Sigmoid colon (tissue), 7 donors: Measurements from ENCODE around the gene PLCD3. TPM values are rescaled to one million over a fixed set of nuclear protein-coding genes. Genes with fewer than 3 reads are reported as not detected.
A peak's percentile ranks its signal among the peaks of the same experiment; 100 is the strongest.

Experiments used
- DNase-seq: peaks from one replicate; pipeline ENCODE4 v3.0.0-alpha.2; 2019
- H3K27ac ChIP-seq, 4 donors: fragments of 200-600 bp; sonication (generic); one replicate each; pipeline ENCODE4 v1.5.1; 2016 to 2019; ENCODE audit warnings: mild to moderate bottlenecking in 1 of 4
- H3K27me3 ChIP-seq, 3 donors: fragments of 200-600 bp; sonication (generic); one replicate each; pipeline ENCODE4 v1.5.1; 2019; ENCODE audit warnings: mild to moderate bottlenecking in 1 of 3
- H3K36me3 ChIP-seq, 4 donors: fragments of 200-600 bp; sonication (generic); one replicate each; pipeline ENCODE4 v1.5.1; 2016 to 2019
- H3K4me1 ChIP-seq, 4 donors: fragments of 200-600 bp; sonication (generic); one replicate each; pipeline ENCODE4 v1.5.1; 2017 to 2019
- H3K4me3 ChIP-seq, 4 donors: fragments of 200-600 bp; sonication (generic); one replicate each; pipeline ENCODE4 v1.5.1; 2017 to 2019; ENCODE audit warnings: mild to moderate bottlenecking in 2 of 4, moderate library complexity in 1 of 4
- H3K9me3 ChIP-seq, 4 donors: fragments of 200-600 bp in 3 of 4; sonication (generic) in 3 of 4; one replicate each; pipeline versions ENCODE4 v1.5.1 to v1.6.1; 2013 to 2019
- CTCF ChIP-seq, 4 experiments: fragments of 450-650 bp in 3 of 4; fragments of 200-600 bp in 1 of 4; IDR thresholded peaks; one replicate each; pipeline ENCODE4 v1.5.1; 2016 to 2019; ENCODE audit warnings: antibody characterized with exemption in 4 of 4, mild to moderate bottlenecking in 3 of 4, moderate library complexity in 2 of 4
- EP300 ChIP-seq, 4 donors: sonication (generic); formaldehyde crosslinking; IDR thresholded peaks; one replicate each; pipeline ENCODE4 v1.6.1; 2017; ENCODE audit warnings: antibody characterized with exemption in 4 of 4
- POLR2A ChIP-seq, 2 donors: fragments of 450-650 bp; IDR thresholded peaks; one replicate each; pipeline ENCODE4 v1.6.1; 2016; ENCODE audit warnings: antibody characterized with exemption in 2 of 2, mild to moderate bottlenecking in 2 of 2, moderate library complexity in 2 of 2
- POLR2AphosphoS5 ChIP-seq, 4 donors: sonication (generic); formaldehyde crosslinking; IDR thresholded peaks; one replicate each; pipeline ENCODE4 v1.6.1; 2017; ENCODE audit warnings: antibody characterized with exemption in 4 of 4
- WGBS, 2 donors: extraction: QIAGEN DNeasy Blood & Tissue Kit; methylation state at CpG; one replicate each; pipeline ENCODE4 v1.1.7; 2013; 5-methylcytosine and 5-hydroxymethylcytosine counted together
- intact Hi-C: fragments of 100-400 bp; cut with DNase I; formaldehyde crosslinking; loops from one replicate; pipeline ENCODE4 v1.15.1; 2023
- polyA plus RNA-seq, 3 donors: library from polyadenylated mRNA; stranded (reverse); fragments of 200-250 nt; gene quantifications; one replicate each; pipeline ENCODE4 v1.2.3, GENCODE V29; 2013
- total RNA-seq, 4 donors: library from RNA; depleted of rRNA; stranded (reverse); fragments of >200 nt; gene quantifications; one replicate each; pipeline ENCODE4 v1.1.0, GENCODE V29; 2016
- donor health status: healthy with polysubstance abuse.
- donor health status: Bipolar disorder and iron deficiency.
- donor health status: healthy.

Gene PLCD3
- total and polyA plus RNA-seq, 7 donors: 27.4 to 274 (median 45.7) TPM

- H3K36me3 ChIP-seq: peaks cover 24 to 74% (median 51%) of the 10 kb centered on the region in 4 donors
- intact Hi-C loops: no loop called here
- no peak for DNase-seq
- H3K27me3 ChIP-seq: no peaks in the 10 kb centered on the region
- peaks cover 0 to 66% (median 54%) of the 10 kb centered on the region in 4 donors for H3K4me1 ChIP-seq
- peak overlapping the region in 3 of 4 donors; percentile 42 to 87 (median 84) for H3K27ac ChIP-seq
- H3K4me3 ChIP-seq: no peak overlapping the region
- 69 to 70% methylated on average over 9 of the region's 9 CpGs for WGBS, 2 donors
- TF ChIP-seq POLR2AphosphoS5 (IDR thresholded peaks at IDR 0.05) (no peak), EP300 (IDR thresholded peaks at IDR 0.05) (no peak), POLR2A (IDR thresholded peaks at IDR 0.05) (no peak), CTCF (IDR thresholded peaks at IDR 0.05) (no peak)
- H3K9me3 ChIP-seq: no peaks in the 10 kb centered on the region
Measured at GRCh38 chr17:45108051-45108450, 24.3 kb downstream of the PLCD3 start.

GRCh38 chr17:45107293-45108010 lies 24.9 kb downstream of the PLCD3 start:
- WGBS, 2 donors: 89 to 90% methylated on average over 13 of the region's 13 CpGs
- no peaks in the 10 kb centered on the region for H3K9me3 ChIP-seq
- TF ChIP-seq EP300 (IDR thresholded peaks at IDR 0.05) (no peak), POLR2AphosphoS5 (IDR thresholded peaks at IDR 0.05) (peak in 1 of 4 donors; percentile 6)
- peak overlapping the region in 3 of 4 donors; percentile 42 to 87 (median 84) for H3K27ac ChIP-seq
- H3K27me3 ChIP-seq: no peaks in the 10 kb centered on the region
- peaks cover 0 to 64% (median 54%) of the 10 kb centered on the region in 4 donors for H3K4me1 ChIP-seq
- DNase-seq: no peak
- no peak overlapping the region for H3K4me3 ChIP-seq
- peaks cover 28 to 74% (median 51%) of the 10 kb centered on the region in 4 donors for H3K36me3 ChIP-seq
- intact Hi-C loops: no loop called here

- intact Hi-C loops: no loop called here
Measured at GRCh38 chr17:45106582-45106981, 25.7 kb downstream of the PLCD3 start.

DNA sequence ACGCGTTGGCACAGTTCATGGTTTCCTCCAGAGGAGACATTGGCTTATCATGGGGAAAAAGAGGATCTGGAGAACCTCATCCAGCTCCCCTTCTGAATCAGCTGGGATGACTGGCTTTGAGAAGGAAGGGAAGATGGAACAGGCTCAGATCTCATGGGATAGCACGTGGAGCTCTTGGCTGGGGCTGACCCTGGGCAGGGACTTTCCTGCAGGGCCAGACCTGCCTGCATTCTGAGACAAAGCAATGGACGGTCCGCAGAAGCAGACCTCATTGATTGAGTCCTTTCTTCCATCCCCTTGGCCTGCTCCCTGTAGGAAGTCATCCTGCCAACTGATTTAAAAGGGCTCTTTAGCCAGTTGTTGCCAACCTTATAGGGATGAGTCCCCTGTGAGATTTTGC lies 26.2 kb downstream of the PLCD3 start:
- Histone ChIP-seq H3K4me3 (no peak overlapping the region), H3K4me1 (peaks cover 0 to 50% (median 41%) of the 10 kb centered on the region in 4 donors), H3K27ac (peak overlapping the region in 3 of 4 donors; percentile 27 to 87 (median 54)), H3K36me3 (peaks cover 28 to 81% (median 55%) of the 10 kb centered on the region in 4 donors), H3K9me3 (no peaks in the 10 kb centered on the region), H3K27me3 (no peaks in the 10 kb centered on the region)
- no peak for DNase-seq
- WGBS, 2 donors: 89 to 93% methylated on average over 5 of the region's 5 CpGs
- intact Hi-C loops: no loop called here
- no peak for TF ChIP-seq POLR2A (IDR thresholded peaks at IDR 0.05)
- TF ChIP-seq CTCF (IDR thresholded peaks at IDR 0.05): no peak
- peak in 1 of 4 donors; percentile 9 for TF ChIP-seq EP300 (IDR thresholded peaks at IDR 0.05)
- peak in 2 of 4 donors; percentile 19 to 36 for TF ChIP-seq POLR2AphosphoS5 (IDR thresholded peaks at IDR 0.05)

More at GRCh38 chr17:45106582-45106981, 25.7 kb downstream of the PLCD3 start:
- peaks cover 28 to 76% (median 54%) of the 10 kb centered on the region in 4 donors for H3K36me3 ChIP-seq
- H3K4me1 ChIP-seq: peaks cover 0 to 55% (median 46%) of the 10 kb centered on the region in 4 donors
- H3K4me3 ChIP-seq: no peak overlapping the region
- no peaks in the 10 kb centered on the region for H3K9me3 ChIP-seq
- 91 to 92% methylated on average over 5 of the region's 5 CpGs for WGBS, 2 donors
- TF ChIP-seq POLR2AphosphoS5 (IDR thresholded peaks at IDR 0.05) (no peak), POLR2A (IDR thresholded peaks at IDR 0.05) (no peak), CTCF (IDR thresholded peaks at IDR 0.05) (no peak), EP300 (IDR thresholded peaks at IDR 0.05) (no peak)
- no peaks in the 10 kb centered on the region for H3K27me3 ChIP-seq
- DNase-seq: no peak
- H3K27ac ChIP-seq: peak overlapping the region in 3 of 4 donors; percentile 27 to 87 (median 54)

DNA sequence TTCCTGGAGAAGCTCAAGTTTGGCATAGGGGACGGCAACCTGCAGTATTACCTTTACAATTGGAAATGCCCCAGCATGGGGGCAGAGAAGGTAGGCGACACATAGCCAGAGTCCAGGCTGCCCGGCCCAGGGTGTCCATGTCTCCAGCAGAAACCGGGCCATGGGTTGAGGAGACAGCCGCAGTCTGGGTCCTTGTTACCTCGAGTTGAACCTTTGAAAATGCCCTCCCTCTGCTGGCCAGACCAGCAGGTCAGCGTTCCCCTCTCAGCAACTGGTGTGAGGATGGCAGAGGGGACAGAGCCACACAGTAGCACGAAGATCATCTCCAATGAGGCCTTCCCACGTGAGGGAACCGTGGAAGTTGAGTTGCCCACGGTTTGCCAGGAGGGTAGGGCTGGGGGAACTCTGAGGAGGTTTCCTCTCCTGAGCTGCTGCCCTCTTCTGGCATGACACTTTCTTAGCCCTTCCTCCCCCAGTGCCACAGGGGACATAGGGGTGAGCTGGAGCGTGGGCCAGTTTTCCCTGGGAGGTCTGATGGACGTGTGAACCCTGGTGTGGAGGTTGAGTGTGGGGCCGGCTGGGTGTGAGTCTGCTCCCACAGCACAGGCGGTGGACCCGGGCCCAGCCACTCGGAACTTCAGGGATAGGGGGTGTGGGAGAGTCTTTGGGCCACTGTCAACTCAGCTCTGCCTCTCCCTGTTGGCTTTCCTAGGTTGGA lies 27.2 kb downstream of the PLCD3 start:
- Histone ChIP-seq H3K27me3 (no peaks in the 10 kb centered on the region), H3K9me3 (no peaks in the 10 kb centered on the region), H3K36me3 (peaks cover 28 to 87% (median 57%) of the 10 kb centered on the region in 4 donors), H3K4me1 (peaks cover 0 to 40% (median 31%) of the 10 kb centered on the region in 4 donors), H3K4me3 (no peak overlapping the region), H3K27ac (peak overlapping the region; percentile 5 to 87 (median 32))
- TF ChIP-seq EP300 (IDR thresholded peaks at IDR 0.05) (no peak), POLR2A (IDR thresholded peaks at IDR 0.05) (no peak), CTCF (IDR thresholded peaks at IDR 0.05) (no peak), POLR2AphosphoS5 (IDR thresholded peaks at IDR 0.05) (no peak)
- DNase-seq: no peak
- WGBS, 2 donors: 80 to 88% methylated on average over 17 of the region's 17 CpGs
- intact Hi-C loops: no loop called here
